ENCODE measurements around the gene NPIPB6.

The NPIPB6 gene

DNA sequence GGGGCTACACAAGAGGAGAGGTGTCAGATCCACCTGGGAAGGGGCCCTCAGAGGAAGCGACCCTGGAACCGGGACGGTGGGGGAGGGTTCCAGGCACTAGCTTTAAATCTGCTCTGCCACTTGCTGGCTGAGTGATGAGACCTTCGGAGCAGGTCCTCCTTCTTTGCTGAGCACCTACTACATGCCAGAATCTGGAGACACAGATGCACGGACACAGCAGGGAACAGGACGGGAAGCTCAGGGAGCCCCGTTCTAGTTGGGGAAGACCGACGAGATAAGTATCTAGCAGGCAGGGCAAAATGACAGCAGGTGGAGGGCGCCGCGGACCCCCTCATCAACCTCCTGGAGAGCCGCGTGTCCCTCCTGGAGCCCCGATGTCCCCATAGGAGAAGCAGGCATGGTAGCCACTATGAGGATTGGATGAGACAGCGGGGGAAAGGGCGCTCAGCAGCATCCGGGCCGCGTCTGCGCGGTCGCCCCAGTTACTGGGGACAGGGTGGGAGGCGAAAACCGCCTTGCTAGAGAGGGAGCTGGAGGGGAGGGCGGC is 43.8 kb downstream of the NPIPB6 start:
- TF ChIP-seq CTCF (conservative IDR thresholded peaks at IDR 0.05; ENCODE audit: low read depth, low read length) = no peak
- DNase-seq (ENCODE audit: low read depth) = no peak

GRCh38 chr16:28318042-28318744 is 45.1 kb downstream of the NPIPB6 start:
- DNase-seq (ENCODE audit: low read depth) = no peak

More for the DNA sequence above, 43.8 kb downstream of the NPIPB6 start:
- H3K4me3 ChIP-seq (ENCODE audit: low read depth, low read length) = no peak overlapping the region

DNA sequence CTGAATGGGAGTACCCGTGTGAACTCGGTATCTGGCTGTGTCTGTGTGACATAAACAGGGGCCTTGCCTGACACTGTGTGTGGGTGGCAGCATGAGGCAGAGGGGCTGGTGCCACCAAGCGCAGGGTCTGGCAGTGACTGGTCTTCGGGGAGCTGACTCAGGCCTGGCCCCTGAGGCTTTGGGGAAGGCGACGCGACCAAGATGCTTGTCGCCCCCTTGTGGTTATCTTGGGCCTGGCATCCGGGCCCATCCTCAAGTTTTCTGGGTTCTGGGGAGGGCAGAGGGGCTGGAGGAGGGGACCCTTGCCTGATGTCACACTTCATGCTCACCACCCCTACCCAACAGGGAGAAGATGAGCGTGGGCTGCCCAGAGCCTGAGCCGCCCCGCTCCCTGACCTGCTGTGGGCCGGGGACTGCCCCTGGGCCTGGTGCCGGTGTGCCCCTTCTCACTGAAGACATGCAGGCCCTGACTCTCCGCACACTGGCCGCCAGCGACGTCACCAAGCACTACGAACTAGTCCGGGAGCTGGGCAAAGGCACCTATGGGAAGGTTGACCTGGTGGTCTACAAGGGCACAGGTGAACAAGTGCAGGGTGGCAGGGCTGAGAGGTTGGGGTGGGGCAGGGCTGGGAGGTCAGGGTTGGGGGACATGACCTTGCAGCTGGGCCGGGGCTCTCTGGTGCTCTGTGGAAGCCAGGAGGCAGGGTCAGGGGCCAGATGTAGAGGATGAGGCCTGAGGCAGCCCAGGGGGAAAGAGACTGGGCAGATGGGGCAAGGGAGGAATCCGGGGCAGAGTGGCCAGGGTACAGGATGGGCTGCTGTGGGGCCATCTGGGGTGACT is 46.0 kb downstream of the NPIPB6 start:
- no peak overlapping the region for H3K4me3 ChIP-seq (ENCODE audit: low read depth, low read length)
- TF ChIP-seq CTCF (conservative IDR thresholded peaks at IDR 0.05; ENCODE audit: low read depth, low read length) = peak; percentile 85
- DNase-seq (ENCODE audit: low read depth) = peak; percentile 48

More at GRCh38 chr16:28318042-28318744, 45.1 kb downstream of the NPIPB6 start:
- no peak overlapping the region for H3K4me3 ChIP-seq (ENCODE audit: low read depth, low read length)
- TF ChIP-seq CTCF (conservative IDR thresholded peaks at IDR 0.05; ENCODE audit: low read depth, low read length) = no peak

- no peak for TF ChIP-seq CTCF (conservative IDR thresholded peaks at IDR 0.05; ENCODE audit: low read depth, low read length)
- no peak for DNase-seq (ENCODE audit: low read depth)
- H3K4me3 ChIP-seq (ENCODE audit: low read depth, low read length) = no peak overlapping the region
Observed at GRCh38 chr16:28316054-28316453, 47.3 kb downstream of the NPIPB6 start.

DNA sequence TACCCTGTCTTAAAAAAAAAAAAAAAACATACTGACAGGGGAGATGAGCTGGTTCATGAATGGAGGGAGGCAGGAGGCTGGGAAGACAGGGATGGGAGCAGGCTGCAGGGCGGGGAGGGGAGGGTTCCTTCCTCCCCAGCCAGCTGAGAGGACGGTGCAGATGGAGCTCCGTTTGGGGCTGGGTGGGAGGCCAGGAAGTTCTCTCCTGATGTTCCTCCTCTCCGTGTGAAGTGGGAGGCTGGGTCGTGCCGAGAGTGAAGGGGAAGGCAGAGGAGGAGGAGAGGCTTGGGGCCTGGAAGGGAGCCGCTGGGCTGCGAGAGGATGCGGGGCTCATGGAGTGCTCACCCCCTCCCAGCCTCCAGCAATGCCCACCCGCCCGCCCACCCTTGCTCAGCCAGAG is 49.7 kb downstream of the NPIPB6 start:
- H3K4me3 ChIP-seq (ENCODE audit: low read depth, low read length) = no peak overlapping the region
- DNase-seq (ENCODE audit: low read depth) = no peak
- no peak for TF ChIP-seq CTCF (conservative IDR thresholded peaks at IDR 0.05; ENCODE audit: low read depth, low read length)

DNA sequence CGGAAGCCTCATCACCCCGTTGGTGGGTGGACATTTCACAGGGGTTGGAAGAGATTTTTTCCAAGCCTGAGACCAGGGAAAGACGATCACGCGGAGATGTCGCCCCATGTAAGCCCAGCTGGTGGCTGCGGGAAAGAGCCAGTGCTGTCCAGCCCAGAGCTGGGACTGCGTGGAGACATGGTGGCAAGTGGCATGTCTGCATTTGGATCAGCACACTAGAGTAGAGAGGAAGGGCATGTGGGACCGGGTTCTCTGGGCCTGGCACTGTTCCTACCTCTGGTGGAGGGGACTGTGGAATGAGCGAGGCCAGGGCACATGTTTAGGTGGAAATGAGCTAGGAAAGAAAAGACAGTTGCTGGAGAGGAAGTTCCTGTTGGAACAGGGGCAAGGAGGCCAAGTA is 51.0 kb downstream of the NPIPB6 start:
- H3K4me3 ChIP-seq (ENCODE audit: low read depth, low read length) = no peak overlapping the region
- DNase-seq (ENCODE audit: low read depth) = no peak
- no peak for TF ChIP-seq CTCF (conservative IDR thresholded peaks at IDR 0.05; ENCODE audit: low read depth, low read length)
